H1 (cell line): Measurements from ENCODE around the gene AFF1.

ENCODE experiments used
- ASH2L ChIP-seq: fragments of 200-600, 300-600 bp; sonication (generic); IDR thresholded peaks from one replicate; pipeline ENCODE4 v1.7.1; 2017; ENCODE audit warnings: low read length
- CTCF ChIP-seq, 3 experiments: IDR thresholded peaks; 1 replicate in 2 of 3; 2 replicates in 1 of 3; pipeline versions ENCODE4 v1.5.1 to v1.6.1; 2011; ENCODE audit warnings: low read length in 3 of 3, mild to moderate bottlenecking in 3 of 3, inconsistent platforms in 2 of 3, low read depth in 1 of 3, moderate library complexity in 1 of 3; ENCODE audit not compliant: insufficient read depth in 1 of 3; ENCODE audit errors: control extremely low read depth in 1 of 3
- E2F6 ChIP-seq: IDR thresholded peaks from 2 replicates; pipeline ENCODE4 v1.6.1; 2012; ENCODE audit warnings: inconsistent platforms
- EP300 ChIP-seq, 2 experiments: IDR thresholded peaks; 1 replicate in 1 of 2; 2 replicates in 1 of 2; pipeline ENCODE4 v1.6.1; 2011 to 2012; ENCODE audit warnings: low read depth in 2 of 2, low read length in 2 of 2, mild to moderate bottlenecking in 2 of 2, borderline replicate concordance in 1 of 2, inconsistent platforms in 1 of 2, moderate library complexity in 1 of 2
- EZH2 ChIP-seq: fragments of 200-600 bp; sonication (generic); IDR thresholded peaks from 2 replicates; pipeline ENCODE4 v1.7.1; 2012; ENCODE audit warnings: low read depth, mild to moderate bottlenecking, moderate library complexity, low read length, inconsistent platforms; ENCODE audit not compliant: severe bottlenecking
- JUND ChIP-seq: IDR thresholded peaks from 2 replicates; pipeline ENCODE4 v1.6.1; 2011; ENCODE audit warnings: mild to moderate bottlenecking, improper control_type of control experiment, low read length
- KDM1A ChIP-seq: fragments of 200-600, 300-600 bp; sonication (generic); IDR thresholded peaks from 2 replicates; pipeline ENCODE4 v1.7.1; 2016; ENCODE audit warnings: mild to moderate bottlenecking, low read length, borderline replicate concordance
- POLR2A ChIP-seq, 2 experiments: IDR thresholded peaks; 1 replicate in 1 of 2; 2 replicates in 1 of 2; pipeline ENCODE4 v1.6.1; 2011; ENCODE audit warnings: low read depth in 2 of 2, low read length in 2 of 2, mild to moderate bottlenecking in 2 of 2; ENCODE audit errors: control extremely low read depth in 1 of 2
- POLR2AphosphoS5 ChIP-seq: IDR thresholded peaks from 2 replicates; pipeline ENCODE4 v1.6.1; 2011; ENCODE audit warnings: low read depth, low read length
- SIRT6 ChIP-seq: IDR thresholded peaks from one replicate; pipeline ENCODE4 v1.7.1; 2012; ENCODE audit warnings: low read length, inconsistent platforms
- USF2 ChIP-seq: IDR thresholded peaks from 2 replicates; pipeline ENCODE4 v1.6.1; 2011; ENCODE audit warnings: low read length, improper control_type of control experiment

GRCh38 chr4:86919561-86920223, 15.1 kb upstream of the AFF1 start:
- no peak for TF ChIP-seq POLR2AphosphoS5
- TF ChIP-seq CTCF (IDR thresholded peaks at IDR 0.05; ENCODE audit: control extremely low read depth in 1 of 3, insufficient read depth in 1 of 3, low read depth in 1 of 3, low read length in 3 of 3) = no peak
- no peak for TF ChIP-seq USF2
- TF ChIP-seq POLR2A (IDR thresholded peaks at IDR 0.05; ENCODE audit: control extremely low read depth in 1 of 2, low read depth in 2 of 2, low read length in 2 of 2) = no peak
- TF ChIP-seq EZH2 = no peak
- no peak for TF ChIP-seq KDM1A
- TF ChIP-seq JUND = no peak
- TF ChIP-seq ASH2L = no peak
- no peak for TF ChIP-seq E2F6
- no peak for TF ChIP-seq EP300 (IDR thresholded peaks at IDR 0.05; ENCODE audit: borderline replicate concordance in 1 of 2, low read depth in 2 of 2, low read length in 2 of 2)
- TF ChIP-seq SIRT6 = no peak
